NB4 (cell line): Measurements from ENCODE around the gene RRP1B.

ENCODE experiments used
- CTCF ChIP-seq: IDR thresholded peaks from one replicate; pipeline ENCODE4 v1.5.1; 2012; ENCODE audit warnings: low read depth, low read length
- MAX ChIP-seq: IDR thresholded peaks from 2 replicates; pipeline ENCODE4 v1.6.1; 2011; ENCODE audit warnings: low read depth, low read length
- MYC ChIP-seq: IDR thresholded peaks from 2 replicates; pipeline ENCODE4 v1.6.1; 2011; ENCODE audit warnings: low read depth, low read length

GRCh38 chr21:43643193-43643592 is 16.2 kb upstream of the RRP1B start:
- TF ChIP-seq CTCF (no peak), MYC (no peak), MAX (no peak)
